ENCODE measurements around the gene KCTD6.

DNA sequence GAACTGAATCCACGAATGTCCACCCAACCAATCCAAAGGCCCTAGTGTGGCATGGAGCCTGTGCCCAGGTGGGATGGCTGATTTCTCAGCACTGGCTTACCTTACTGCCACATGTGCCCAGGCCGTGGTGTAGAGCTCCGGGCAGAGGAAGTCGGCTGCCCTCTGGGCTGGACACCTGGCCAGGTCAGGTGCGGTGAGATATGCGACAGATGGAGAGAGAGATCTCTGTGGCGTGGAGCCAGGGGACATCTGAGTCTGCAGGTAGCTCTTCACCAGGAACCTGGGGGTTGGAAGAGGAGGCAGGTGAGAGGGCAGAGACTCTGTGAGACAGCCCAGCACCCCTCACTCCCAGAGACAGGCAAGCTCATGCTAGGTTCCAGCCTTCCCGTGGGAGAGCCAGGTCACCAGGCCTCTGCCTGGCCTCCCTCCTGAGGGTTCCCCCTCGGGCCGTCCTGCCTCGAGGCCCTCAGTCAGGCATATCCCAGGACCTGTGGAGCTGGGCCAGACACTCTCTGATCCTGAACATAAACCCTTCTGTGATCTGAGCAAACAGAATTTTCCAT lies 32.5 kb downstream of the KCTD6 start:
- TF ChIP-seq, protein P1, sequence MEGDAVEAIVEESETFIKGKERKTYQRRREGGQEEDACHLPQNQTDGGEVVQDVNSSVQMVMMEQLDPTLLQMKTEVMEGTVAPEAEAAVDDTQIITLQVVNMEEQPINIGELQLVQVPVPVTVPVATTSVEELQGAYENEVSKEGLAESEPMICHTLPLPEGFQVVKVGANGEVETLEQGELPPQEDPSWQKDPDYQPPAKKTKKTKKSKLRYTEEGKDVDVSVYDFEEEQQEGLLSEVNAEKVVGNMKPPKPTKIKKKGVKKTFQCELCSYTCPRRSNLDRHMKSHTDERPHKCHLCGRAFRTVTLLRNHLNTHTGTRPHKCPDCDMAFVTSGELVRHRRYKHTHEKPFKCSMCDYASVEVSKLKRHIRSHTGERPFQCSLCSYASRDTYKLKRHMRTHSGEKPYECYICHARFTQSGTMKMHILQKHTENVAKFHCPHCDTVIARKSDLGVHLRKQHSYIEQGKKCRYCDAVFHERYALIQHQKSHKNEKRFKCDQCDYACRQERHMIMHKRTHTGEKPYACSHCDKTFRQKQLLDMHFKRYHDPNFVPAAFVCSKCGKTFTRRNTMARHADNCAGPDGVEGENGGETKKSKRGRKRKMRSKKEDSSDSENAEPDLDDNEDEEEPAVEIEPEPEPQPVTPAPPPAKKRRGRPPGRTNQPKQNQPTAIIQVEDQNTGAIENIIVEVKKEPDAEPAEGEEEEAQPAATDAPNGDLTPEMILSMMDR (IDR thresholded peaks at IDR 0.05; ENCODE audit: insufficient read depth, low read depth, low read length): no peak
- TF ChIP-seq EZH2 (IDR thresholded peaks at IDR 0.05; ENCODE audit: insufficient read depth, low read length): no peak

Measured in astrocyte (in vitro differentiated cells and primary cell).